Neural cell (in vitro differentiated cells): Measurements from ENCODE around the gene ZNF331. TPM values are rescaled to one million over a fixed set of nuclear protein-coding genes. Genes with fewer than 3 reads are reported as not detected.

Experiments used
- H2AFZ ChIP-seq: fragments of 200-600, 300-800 bp; sonication (generic), shearing (Covaris generic); 2 replicates; pipeline ENCODE4 v1.6.0; 2014; ENCODE audit warnings: low read depth, mild to moderate bottlenecking, antibody characterized with exemption, low read length, moderate library complexity
- H3F3A ChIP-seq: fragments of 200-600 bp; shearing (Covaris generic); 2 replicates; pipeline ENCODE4 v1.6.1; 2016; ENCODE audit warnings: mild to moderate bottlenecking, moderate library complexity, mixed read lengths, antibody characterized with exemption, low read length; ENCODE audit not compliant: insufficient read depth, poor library complexity, severe bottlenecking
- H3K27ac ChIP-seq: fragments of 200-600, 300-800 bp; sonication (generic), shearing (Covaris generic); 2 replicates; pipeline ENCODE4 v1.5.1; 2014; ENCODE audit warnings: mild to moderate bottlenecking, low read length, moderate library complexity
- H3K27me3 ChIP-seq: fragments of 300-800, 200-600 bp; sonication (generic), shearing (Covaris generic); 2 replicates; pipeline ENCODE4 v1.6.0; 2014; ENCODE audit warnings: mild to moderate bottlenecking, low read depth, low read length, moderate library complexity; ENCODE audit not compliant: insufficient read depth
- H3K36me3 ChIP-seq: fragments of 300-800, 200-600 bp; sonication (generic), shearing (Covaris generic); 2 replicates; pipeline ENCODE4 v1.5.1; 2014; ENCODE audit warnings: mild to moderate bottlenecking, antibody characterized with exemption, low read length, moderate library complexity; ENCODE audit not compliant: insufficient read depth
- H3K4me2 ChIP-seq: fragments of 300-800, 200-600 bp; sonication (generic), shearing (Covaris generic); 2 replicates; pipeline ENCODE4 v1.6.0; 2014; ENCODE audit warnings: mild to moderate bottlenecking, low read length
- H3K4me3 ChIP-seq: fragments of 300-800, 200-600 bp; sonication (generic), shearing (Covaris generic); 2 replicates; pipeline ENCODE4 v1.5.1; 2014; ENCODE audit warnings: mild to moderate bottlenecking, low read length, moderate library complexity
- H3K79me2 ChIP-seq: fragments of 200-600 bp; shearing (Covaris generic); replicated peaks from 2 replicates; pipeline ENCODE4 v1.6.0; 2014; ENCODE audit warnings: mild to moderate bottlenecking, low read length, moderate library complexity; ENCODE audit not compliant: insufficient read depth
- H3K9ac ChIP-seq: fragments of 300-800, 200-600 bp; sonication (generic), shearing (Covaris generic); 2 replicates; pipeline ENCODE4 v1.6.1; 2016; ENCODE audit warnings: mild to moderate bottlenecking, low read length, mixed read lengths
- H3K9me2 ChIP-seq: fragments of 200-600 bp; shearing (Covaris generic); 2 replicates; pipeline ENCODE4 v1.6.1; 2016; ENCODE audit warnings: mild to moderate bottlenecking, low read length, mixed read lengths; ENCODE audit not compliant: insufficient read depth
- H3K9me3 ChIP-seq: fragments of 200-600, 300-800 bp; sonication (generic), shearing (Covaris generic); 2 replicates; pipeline ENCODE4 v1.6.1; 2016; ENCODE audit warnings: mild to moderate bottlenecking, mixed run types, low read length, moderate library complexity, mixed read lengths
- H4K20me1 ChIP-seq: fragments of 200-600 bp; shearing (Covaris generic); 2 replicates; pipeline ENCODE4 v1.6.1; 2016; ENCODE audit warnings: mild to moderate bottlenecking, mixed run types; ENCODE audit not compliant: insufficient read depth
- CTCF ChIP-seq: fragments of 450-650 bp; IDR thresholded peaks from 2 replicates; pipeline ENCODE4 v1.5.1; 2014; ENCODE audit warnings: antibody characterized with exemption, mild to moderate bottlenecking, moderate library complexity; ENCODE audit not compliant: poor library complexity, severe bottlenecking
- EP300 ChIP-seq: fragments of 450-650 bp; conservative IDR thresholded peaks from 2 replicates; pipeline ENCODE4 v1.6.1; 2014; ENCODE audit warnings: antibody characterized with exemption, mild to moderate bottlenecking, moderate library complexity; ENCODE audit not compliant: poor library complexity, severe bottlenecking
- EZH2 ChIP-seq: fragments of 200-600, 300-800 bp; shearing (Covaris generic), sonication (generic); IDR thresholded peaks from 2 replicates; pipeline ENCODE4 v1.6.1; 2014; ENCODE audit warnings: antibody characterized with exemption, low read length, borderline replicate concordance, mild to moderate bottlenecking; ENCODE audit not compliant: insufficient read depth, poor library complexity, severe bottlenecking
- MXI1 ChIP-seq: fragments of 450-650 bp; conservative IDR thresholded peaks from 2 replicates; pipeline ENCODE4 v1.6.1; 2014; ENCODE audit warnings: antibody characterized with exemption, mild to moderate bottlenecking; ENCODE audit not compliant: poor library complexity, severe bottlenecking
- POLR2AphosphoS5 ChIP-seq: IDR thresholded peaks from 2 replicates; pipeline ENCODE4 v1.6.1; 2012
- RAD21 ChIP-seq: fragments of 450-650 bp; conservative IDR thresholded peaks from 2 replicates; pipeline ENCODE4 v1.6.1; 2014; ENCODE audit warnings: antibody characterized with exemption, mild to moderate bottlenecking, moderate library complexity
- REST ChIP-seq: IDR thresholded peaks from 2 replicates; pipeline ENCODE4 v1.6.1; 2012; ENCODE audit warnings: borderline replicate concordance
- SMC3 ChIP-seq: fragments of 450-650 bp; conservative IDR thresholded peaks from 2 replicates; pipeline ENCODE4 v1.6.1; 2014; ENCODE audit warnings: antibody characterized with exemption, mild to moderate bottlenecking, moderate library complexity; ENCODE audit not compliant: poor library complexity
- TAF1 ChIP-seq: IDR thresholded peaks from 2 replicates; pipeline ENCODE4 v1.6.1; 2012; ENCODE audit warnings: low read depth
- polyA plus RNA-seq: library from polyadenylated mRNA; depleted of rRNA; stranded (reverse); fragments of >200 nt; gene quantifications from 2 replicates; pipeline ENCODE4 v1.2.3, GENCODE V29; 2014

ZNF331 gene
- polyA plus RNA-seq, 1 donor from 2014 or later = 10.7 TPM

- Histone ChIP-seq H2AFZ (no peak overlapping the region), H3K9me3 (no peaks in the 10 kb centered on the region), H4K20me1 (no peaks in the 10 kb centered on the region), H3K9me2 (no peaks in the 10 kb centered on the region), H3F3A (no peaks in the 10 kb centered on the region), H3K27ac (no peak overlapping the region), H3K4me2 (no peak overlapping the region), H3K9ac (no peak overlapping the region), H3K79me2 (no peaks in the 10 kb centered on the region), H3K4me3 (no peak overlapping the region), H3K27me3 (no peaks in the 10 kb centered on the region), H3K36me3 (no peaks in the 10 kb centered on the region)
- no peak for TF ChIP-seq TAF1
- TF ChIP-seq EZH2 = no peak
- no peak for TF ChIP-seq REST
- no peak for TF ChIP-seq MXI1
- TF ChIP-seq RAD21 = no peak
- TF ChIP-seq CTCF = no peak
- TF ChIP-seq EP300 = no peak
- TF ChIP-seq SMC3 = no peak
- TF ChIP-seq POLR2AphosphoS5 = no peak
Observed at GRCh38 chr19:53594811-53595509, 57.0 kb downstream of the ZNF331 start.

- no peaks in the 10 kb centered on the region for H3K36me3 ChIP-seq
- TF ChIP-seq TAF1 (no peak), MXI1 (no peak), REST (no peak), RAD21 (no peak), EZH2 (no peak), EP300 (no peak), POLR2AphosphoS5 (no peak), CTCF (no peak), SMC3 (no peak)
- H3K9ac ChIP-seq = no peak overlapping the region
- H3K27ac ChIP-seq = no peak overlapping the region
- H3F3A ChIP-seq = no peaks in the 10 kb centered on the region
- no peaks in the 10 kb centered on the region for H3K9me2 ChIP-seq
- H3K27me3 ChIP-seq = no peaks in the 10 kb centered on the region
- no peaks in the 10 kb centered on the region for H4K20me1 ChIP-seq
- no peak overlapping the region for H3K4me3 ChIP-seq
- H2AFZ ChIP-seq = no peak overlapping the region
- no peaks in the 10 kb centered on the region for H3K79me2 ChIP-seq
- H3K4me2 ChIP-seq = no peak overlapping the region
- no peaks in the 10 kb centered on the region for H3K9me3 ChIP-seq
Observed at GRCh38 chr19:53595510-53595867, 57.5 kb downstream of the ZNF331 start.
